ENCODE results near the gene ZNF547.

The ZNF547 gene

GRCh38 chr19:57403737-57404563 is 40.6 kb downstream of the ZNF547 start:
- TF ChIP-seq BHLHE40 (IDR thresholded peaks at IDR 0.05; ENCODE audit: borderline replicate concordance) (no peak), FOXA1 (IDR thresholded peaks at IDR 0.05) (no peak), HDGF (IDR thresholded peaks at IDR 0.05; ENCODE audit: borderline replicate concordance) (no peak), SP1 (IDR thresholded peaks at IDR 0.05) (no peak), CTBP1 (IDR thresholded peaks at IDR 0.05; ENCODE audit: borderline replicate concordance) (no peak), TARDBP (IDR thresholded peaks at IDR 0.05) (no peak)
- no peak for DNase-seq (ENCODE audit: extremely low spot score)
- CTCF ChIA-PET: no interaction called here
- POLR2A ChIA-PET: no interaction called here

GRCh38 chr19:57406516-57407123 is 43.3 kb downstream of the ZNF547 start:
- peak; percentile 46 for DNase-seq (ENCODE audit: extremely low spot score)
- POLR2A ChIA-PET: no interaction called here
- CTCF ChIA-PET: interaction anchor here (0.6 kb wide), 1 partner anchor 412 kb away, joined by 4 read pairs; no protein-coding TSS in a partner anchor
- TF ChIP-seq FOXK2 (IDR thresholded peaks at IDR 0.05) (no peak), TARDBP (IDR thresholded peaks at IDR 0.05) (no peak), NFRKB (IDR thresholded peaks at IDR 0.05) (no peak), FOXA1 (IDR thresholded peaks at IDR 0.05) (no peak), FOXM1 (IDR thresholded peaks at IDR 0.05; ENCODE audit: borderline replicate concordance) (no peak), PKNOX1 (IDR thresholded peaks at IDR 0.05) (no peak), SUZ12 (IDR thresholded peaks at IDR 0.05) (no peak), CTBP1 (IDR thresholded peaks at IDR 0.05; ENCODE audit: borderline replicate concordance) (no peak), ELF4 (IDR thresholded peaks at IDR 0.05) (no peak), ARNT (IDR thresholded peaks at IDR 0.05) (no peak), SP1 (IDR thresholded peaks at IDR 0.05) (no peak)

- TF ChIP-seq BHLHE40 (IDR thresholded peaks at IDR 0.05; ENCODE audit: borderline replicate concordance) (no peak), FOXA1 (IDR thresholded peaks at IDR 0.05) (no peak), HDGF (IDR thresholded peaks at IDR 0.05; ENCODE audit: borderline replicate concordance) (no peak), PKNOX1 (IDR thresholded peaks at IDR 0.05) (peak; percentile 97), L3MBTL2 (conservative IDR thresholded peaks at IDR 0.05) (peak; percentile 41; the same call in 1 of the 2 replicates)
- POLR2A ChIA-PET: interaction anchor here (1.0 kb wide), 2 partner anchors 24 to 60 kb away, joined by 3 to 4 read pairs; partner anchors contain the start of genes ZNF304 and ZNF749
- peak; percentile 91 for DNase-seq (ENCODE audit: extremely low spot score)
- CTCF ChIA-PET: no interaction called here
Observed at GRCh38 chr19:57410877-57411671, 47.7 kb downstream of the ZNF547 start, which contains the start of gene ZNF17. Gene ZNF17 (plus strand): TSS chr19:57411161. CDS start chr19:57413616, 2,455 bp downstream.

GRCh38 chr19:57419439-57419838 is 56.1 kb downstream of the ZNF547 start:
- TF ChIP-seq FOXM1 (IDR thresholded peaks at IDR 0.05; ENCODE audit: borderline replicate concordance) (no peak), BHLHE40 (IDR thresholded peaks at IDR 0.05; ENCODE audit: borderline replicate concordance) (no peak), SP1 (IDR thresholded peaks at IDR 0.05) (no peak), HDGF (IDR thresholded peaks at IDR 0.05; ENCODE audit: borderline replicate concordance) (no peak), FOXA1 (IDR thresholded peaks at IDR 0.05) (no peak), SUZ12 (IDR thresholded peaks at IDR 0.05) (no peak), LEF1 (IDR thresholded peaks at IDR 0.05; ENCODE audit: borderline replicate concordance) (no peak)
- POLR2A ChIA-PET: no interaction called here
- DNase-seq (ENCODE audit: extremely low spot score): no peak
- CTCF ChIA-PET: no interaction called here

GRCh38 chr19:57421037-57421436 is 57.7 kb downstream of the ZNF547 start:
- no peak for DNase-seq (ENCODE audit: extremely low spot score)
- TF ChIP-seq FOXA1 (IDR thresholded peaks at IDR 0.05): no peak
- no peak for TF ChIP-seq ZNF384 (IDR thresholded peaks at IDR 0.05)
- no peak for TF ChIP-seq HDGF (IDR thresholded peaks at IDR 0.05; ENCODE audit: borderline replicate concordance)
- no peak for TF ChIP-seq TARDBP (IDR thresholded peaks at IDR 0.05)
- TF ChIP-seq CTBP1 (IDR thresholded peaks at IDR 0.05; ENCODE audit: borderline replicate concordance): no peak
- no peak for TF ChIP-seq FOXK2 (IDR thresholded peaks at IDR 0.05)
- TF ChIP-seq SUZ12 (IDR thresholded peaks at IDR 0.05): no peak
- no peak for TF ChIP-seq L3MBTL2 (conservative IDR thresholded peaks at IDR 0.05)
- TF ChIP-seq ARNT (IDR thresholded peaks at IDR 0.05): no peak
- TF ChIP-seq BHLHE40 (IDR thresholded peaks at IDR 0.05; ENCODE audit: borderline replicate concordance): no peak
- POLR2A ChIA-PET: no interaction called here
- CTCF ChIA-PET: no interaction called here

All from HEK293T (cell line).